HG03097 (cell line): ENCODE measurements around the gene APEH.
A peak's percentile ranks its signal among the peaks of the same experiment; 100 is the strongest.
"Not testable (repeated sequence)": the region's sequence is repeated elsewhere in the genome, so short reads cannot be mapped to it uniquely, and the experiment has no call there.

ENCODE experiments used
- ATAC-seq: cut with Tn5 transposase; IDR thresholded peaks from one replicate; pipeline ENCODE4 v1.9.1; 2021; ENCODE audit not compliant: unreplicated experiment, low FRiP score

The APEH gene

GRCh38 chr3:49689046-49689907 is 15.1 kb downstream of the APEH start, which contains the start of the genes MST1 and RNF123:
MST1 (minus strand) TSS chr3:49689474; CDS start chr3:49688691, 783 bp downstream.
RNF123 (plus strand) TSS chr3:49689557; CDS start chr3:49691166, 1,609 bp downstream.
- ATAC-seq: peak; percentile 44

DNA sequence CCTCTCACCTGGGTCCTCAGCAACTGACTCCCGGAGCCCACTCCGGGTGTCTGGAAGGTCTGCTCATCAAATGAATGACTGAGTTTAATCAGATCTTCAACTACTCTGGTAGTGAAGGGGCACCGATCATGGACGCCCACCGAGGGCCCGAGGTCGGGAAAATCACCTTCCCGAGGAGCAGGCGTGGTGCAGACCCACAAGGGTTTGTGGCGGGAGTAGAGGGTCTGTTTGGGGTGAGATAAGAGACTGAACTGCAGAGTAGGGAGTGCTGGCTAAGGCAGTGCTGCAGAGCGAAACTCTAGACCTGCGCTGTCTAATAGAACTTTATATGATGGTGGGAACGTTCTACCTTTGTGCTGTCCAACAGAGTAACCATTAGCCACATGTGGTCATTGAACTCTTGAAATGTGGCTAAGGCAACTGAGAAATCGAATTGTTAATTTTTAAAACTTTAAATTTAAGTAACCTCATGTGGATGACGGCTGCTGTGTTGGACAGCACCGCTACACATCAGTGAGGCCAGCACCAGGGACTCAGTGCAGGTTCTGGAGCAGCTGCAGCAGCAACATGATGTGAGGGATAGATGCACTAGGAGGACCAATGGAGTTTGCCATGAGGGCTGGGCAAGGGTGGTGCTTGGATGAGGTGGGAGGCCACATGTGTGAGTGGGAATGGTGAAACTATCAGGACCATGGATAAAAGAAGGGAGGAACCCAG is 15.9 kb downstream of the APEH start:
- ATAC-seq: not testable (repeated sequence)

- not testable (repeated sequence) for ATAC-seq
Observed at GRCh38 chr3:49690856-49691255, 16.7 kb downstream of the APEH start.

DNA sequence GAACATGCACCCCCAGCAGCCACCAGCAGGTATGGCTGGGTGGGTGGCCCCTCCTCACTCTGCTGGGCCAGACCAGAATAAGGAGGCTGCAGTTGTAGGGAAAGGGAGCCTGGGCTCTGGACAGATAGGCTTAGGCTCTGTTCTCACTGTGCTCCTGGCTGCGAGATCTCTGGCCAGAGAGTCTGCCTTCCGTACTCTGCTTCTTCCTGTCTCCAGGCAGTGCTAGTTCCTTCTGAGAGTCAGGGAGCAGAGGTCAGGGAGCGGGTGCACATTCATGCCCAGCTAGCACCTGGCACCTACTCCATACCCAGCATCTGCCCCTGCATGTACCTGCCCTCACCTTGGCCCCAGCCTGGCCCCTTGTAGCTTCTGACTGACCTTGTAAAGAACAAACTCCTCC is 17.3 kb downstream of the APEH start:
- not testable (repeated sequence) for ATAC-seq

DNA sequence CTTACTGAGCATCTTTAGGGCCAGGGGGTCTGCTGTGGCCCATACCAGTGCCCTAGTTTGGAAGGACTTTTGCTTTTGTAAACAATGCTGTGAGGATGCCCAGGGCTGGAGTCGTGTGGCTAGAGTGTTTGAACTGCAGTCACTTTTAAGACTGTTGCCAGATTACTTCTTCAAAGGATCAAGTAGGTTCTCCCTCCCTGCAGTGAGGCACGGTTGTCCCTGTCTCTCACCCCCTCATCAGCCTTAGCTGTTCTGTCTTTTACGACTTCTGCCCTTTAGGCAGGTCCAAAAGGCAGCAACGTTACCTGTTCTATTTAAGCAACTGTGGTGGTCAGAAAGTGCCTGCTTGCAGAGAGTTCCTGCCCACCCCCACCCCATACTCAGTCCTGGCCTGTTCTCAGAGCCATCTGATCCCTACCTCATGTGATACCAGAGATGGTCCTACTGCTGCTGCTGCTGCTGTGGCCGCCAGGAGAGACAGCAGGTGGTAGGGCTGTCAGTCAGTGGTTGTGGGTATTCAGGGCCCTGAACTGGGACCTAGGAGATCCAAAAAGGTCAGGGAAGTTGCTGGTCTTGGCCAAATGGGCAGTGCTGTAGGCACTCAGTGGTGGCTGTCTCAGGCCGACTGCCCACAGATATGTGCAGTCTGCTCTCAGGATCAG is 20.4 kb downstream of the APEH start:
- ATAC-seq: not testable (repeated sequence)

- ATAC-seq: not testable (repeated sequence)
Observed at GRCh38 chr3:49695350-49696015, 21.3 kb downstream of the APEH start.

DNA sequence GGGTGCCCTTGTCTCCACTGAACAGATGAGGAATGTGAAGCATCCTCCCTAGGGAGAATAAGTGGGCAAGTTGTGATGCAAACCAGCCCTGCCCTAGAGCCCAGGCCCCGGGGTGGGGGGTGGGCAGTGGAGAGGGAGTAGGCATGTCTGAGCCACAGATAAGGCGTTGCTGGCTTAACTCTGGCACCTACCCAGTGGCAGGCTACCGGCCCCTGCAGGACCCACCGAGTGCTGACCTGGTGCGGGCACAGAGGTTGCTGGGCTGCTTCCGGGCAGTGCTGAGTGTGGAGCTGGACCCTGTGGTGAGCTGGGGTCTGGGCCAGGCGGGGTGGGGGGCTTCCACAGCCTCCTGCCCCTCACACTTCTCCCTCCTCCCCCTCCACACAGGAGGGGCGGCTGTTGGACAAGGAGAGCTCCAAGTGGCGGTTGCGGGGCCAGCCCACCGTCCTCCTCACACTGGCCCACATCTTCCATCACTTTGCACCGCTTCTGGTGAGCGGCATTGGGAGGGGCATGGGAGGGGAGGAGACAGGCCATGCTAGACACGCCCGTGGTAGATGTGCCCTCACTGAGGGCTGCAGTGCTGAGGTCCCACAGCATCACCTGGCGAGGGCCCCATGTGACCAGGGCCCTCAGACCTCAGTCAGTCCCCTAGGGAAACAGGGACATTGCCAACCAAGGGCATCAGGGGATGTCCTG is 25.3 kb downstream of the APEH start:
- no peak for ATAC-seq

- no peak for ATAC-seq
Observed at GRCh38 chr3:49700014-49700413, 25.9 kb downstream of the APEH start.

GRCh38 chr3:49700453-49701128 is 26.4 kb downstream of the APEH start:
- ATAC-seq: no peak

- ATAC-seq: no peak
Observed at GRCh38 chr3:49701388-49702077, 27.4 kb downstream of the APEH start.

- ATAC-seq: no peak
Observed at GRCh38 chr3:49702672-49703071, 28.5 kb downstream of the APEH start.

DNA sequence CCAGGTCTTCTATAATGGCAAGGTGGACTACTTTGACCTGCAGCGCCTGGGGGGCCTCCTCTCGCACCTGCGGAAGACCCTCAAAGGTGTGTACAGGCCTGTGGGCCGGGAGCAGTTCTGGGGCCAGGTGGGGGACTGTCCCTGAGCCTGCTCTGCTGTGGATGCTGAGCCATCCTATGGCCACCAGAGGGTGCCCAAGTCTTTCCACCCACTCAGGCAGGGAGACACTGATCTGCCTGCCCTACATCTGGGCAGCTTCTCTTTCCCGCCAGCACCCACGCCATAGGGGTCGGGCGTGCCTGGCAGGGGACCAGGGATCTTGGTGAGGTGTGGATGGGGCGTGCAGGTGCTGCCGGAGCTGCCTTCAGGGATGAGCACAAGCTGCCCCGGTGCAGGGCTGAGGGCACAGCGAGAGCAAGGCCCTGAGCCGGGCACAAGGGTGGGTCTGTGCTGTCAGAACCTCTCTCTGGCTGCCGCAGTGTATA is 29.3 kb downstream of the APEH start:
- ATAC-seq: no peak

DNA sequence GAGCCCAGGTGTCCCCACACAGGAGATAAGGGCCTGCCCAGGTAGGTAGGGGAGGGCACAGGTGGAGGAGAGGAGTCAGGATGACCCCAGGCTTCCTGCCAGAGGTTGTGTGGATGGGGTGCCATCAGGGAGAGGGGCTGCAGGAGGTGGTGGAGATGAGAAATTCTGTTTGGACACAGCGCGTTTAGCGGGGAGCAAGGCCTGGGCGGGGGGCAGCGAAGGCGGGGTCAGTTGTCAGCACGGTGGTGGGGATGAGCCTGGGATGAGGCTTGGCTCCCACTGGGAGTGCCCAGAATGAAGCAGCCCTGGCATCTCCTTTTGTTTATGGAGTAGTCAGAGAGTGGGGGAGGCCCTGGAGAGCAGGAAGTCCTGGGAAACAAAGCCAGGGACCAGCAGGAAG is 29.8 kb downstream of the APEH start:
- no peak for ATAC-seq

DNA sequence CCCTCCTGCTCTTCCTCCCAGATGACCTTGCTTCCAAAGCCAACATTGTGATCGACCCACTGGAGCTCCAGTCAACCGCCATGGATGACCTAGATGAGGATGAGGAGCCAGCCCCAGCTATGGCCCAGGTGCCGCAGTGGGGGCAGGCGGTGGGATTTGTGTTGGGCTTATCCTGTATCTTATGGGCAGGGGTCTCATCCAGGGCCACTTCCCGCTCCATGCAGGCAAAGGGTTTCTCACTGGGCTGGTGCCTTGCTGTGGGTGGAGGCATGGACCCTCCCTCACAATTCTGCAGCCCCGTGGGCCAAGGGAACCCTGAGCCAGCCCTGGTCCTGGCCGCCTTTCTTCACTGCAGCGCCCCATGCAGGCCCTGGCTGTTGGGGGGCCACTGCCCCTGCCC is 30.5 kb downstream of the APEH start:
- ATAC-seq: no peak

GRCh38 chr3:49705390-49705960 is 31.3 kb downstream of the APEH start:
- no peak for ATAC-seq

DNA sequence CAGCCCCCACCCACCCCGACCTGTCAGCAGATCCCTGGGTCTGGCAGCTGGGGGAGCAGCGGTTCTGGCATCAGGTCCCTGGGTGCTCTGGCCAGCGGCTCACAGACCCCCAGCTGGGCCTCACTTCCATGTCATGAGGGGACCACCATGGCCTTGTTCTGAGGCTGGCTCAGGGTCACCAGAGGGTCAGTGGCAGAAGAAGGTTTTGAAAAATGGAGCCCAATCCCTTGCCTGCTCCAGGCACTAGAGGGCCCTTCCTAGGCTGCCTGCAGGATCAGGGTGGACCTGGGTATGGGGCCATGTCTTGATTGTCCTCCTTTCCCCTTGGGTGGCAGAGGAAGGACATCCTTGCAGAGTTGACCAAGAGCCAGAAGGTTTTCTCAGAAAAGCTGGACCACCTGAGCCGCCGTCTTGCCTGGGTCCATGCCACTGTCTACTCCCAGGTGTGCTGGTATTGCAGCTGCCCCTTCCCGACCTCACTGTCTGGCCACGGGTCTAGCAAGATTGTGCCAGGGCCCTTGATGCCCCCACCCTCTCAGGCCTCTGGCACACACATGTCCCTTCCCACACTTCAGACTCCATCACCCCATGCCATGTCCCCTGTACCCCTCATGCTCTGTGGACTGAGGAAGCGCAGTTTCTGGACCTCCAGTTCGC is 32.4 kb downstream of the APEH start:
- no peak for ATAC-seq

GRCh38 chr3:49707113-49707480 is 32.9 kb downstream of the APEH start:
- no peak for ATAC-seq

- no peak for ATAC-seq
Observed at GRCh38 chr3:49709852-49710251, 35.7 kb downstream of the APEH start.
